D721Med (cell line): ENCODE measurements around the gene AIFM3.

Experiments
- DNase-seq: peaks from one replicate; pipeline ENCODE4 v3.0.0; 2011; ENCODE audit warnings: low spot score; ENCODE audit not compliant: insufficient read length
- FAIRE-seq: peaks from 2 replicates; lab custom pipeline; 2011; peaks lifted over from hg19 to GRCh38; lab: Jason Lieb, UNC
- CTCF ChIP-seq: IDR thresholded peaks from 2 replicates; pipeline ENCODE4 v1.5.1; 2012; ENCODE audit warnings: mild to moderate bottlenecking, control low read depth; ENCODE audit not compliant: insufficient read depth; ENCODE audit errors: missing control alignments

The AIFM3 gene

GRCh38 chr22:21016644-21017420 is 49.8 kb downstream of the AIFM3 start:
- DNase-seq (no peak), FAIRE-seq (no peak)
- TF ChIP-seq CTCF, result no peak

- DNase-seq (no peak), FAIRE-seq (no peak)
Measured at GRCh38 chr22:21018314-21018713, 51.3 kb downstream of the AIFM3 start.

GRCh38 chr22:21020802-21021429 is 53.9 kb downstream of the AIFM3 start:
- peak; percentile 82 for DNase-seq
- TF ChIP-seq CTCF, result peak; percentile 42
- no peak for FAIRE-seq

More at GRCh38 chr22:21018314-21018713, 51.3 kb downstream of the AIFM3 start:
- TF ChIP-seq CTCF, result no peak

GRCh38 chr22:21022507-21022906 is 55.5 kb downstream of the AIFM3 start:
- no peak for TF ChIP-seq CTCF
- FAIRE-seq (no peak), DNase-seq (no peak)

GRCh38 chr22:21022955-21023614 is 56.0 kb downstream of the AIFM3 start:
- TF ChIP-seq CTCF, result no peak
- FAIRE-seq (no peak), DNase-seq (no peak)

GRCh38 chr22:21025266-21025665 is 58.2 kb downstream of the AIFM3 start:
- no peak for TF ChIP-seq CTCF
- no peak for DNase-seq
- no peak for FAIRE-seq
